SK-N-SH treated with all-trans-retinoic acid at 6 μM for 48 hours (cell line): ENCODE results near the gene RAB8B.

Experiments
- ATAC-seq: fragments of 200-7000 bp; cut with Tn5 transposase; 3 replicates; pipeline ENCODE4 v1.9.1; 2020; ENCODE audit warnings: mild to moderate bottlenecking, moderate library complexity
- BACH2 ChIP-seq: fragments of 250-450 bp; sonication (Bioruptor Pico); IDR thresholded peaks from 2 replicates; pipeline ENCODE4 v1.9.0; 2021; ENCODE audit warnings: mild to moderate bottlenecking, borderline replicate concordance
- CREB5 ChIP-seq: fragments of 250-450 bp; sonication (Bioruptor Pico); IDR thresholded peaks from 2 replicates; pipeline ENCODE4 v1.5.1; 2020; ENCODE audit warnings: low read depth, mild to moderate bottlenecking, moderate library complexity
- CSDC2 ChIP-seq: fragments of 250-450 bp; sonication (Bioruptor Pico); IDR thresholded peaks from 2 replicates; pipeline ENCODE4 v1.5.0; 2020; ENCODE audit warnings: mild to moderate bottlenecking, moderate library complexity
- CSRNP3 ChIP-seq: fragments of 250-450 bp; sonication (Bioruptor Pico); IDR thresholded peaks from 2 replicates; pipeline ENCODE4 v1.5.1; 2021; ENCODE audit warnings: mild to moderate bottlenecking, moderate library complexity
- ESRRG ChIP-seq: fragments of 250-450 bp; sonication (Bioruptor Pico); IDR thresholded peaks from 2 replicates; pipeline ENCODE4 v1.6.1; 2021; ENCODE audit warnings: mild to moderate bottlenecking
- GLIS3 ChIP-seq: fragments of 250-450 bp; sonication (Bioruptor Pico); IDR thresholded peaks from 2 replicates; pipeline ENCODE4 v1.5.0; 2020; ENCODE audit warnings: mild to moderate bottlenecking, moderate library complexity
- ISL1 ChIP-seq: fragments of 250-450 bp; sonication (Bioruptor Pico); IDR thresholded peaks from 2 replicates; pipeline ENCODE4 v2.1.2; 2022; ENCODE audit warnings: mild to moderate bottlenecking, moderate library complexity
- OSR1 ChIP-seq: fragments of 250-450 bp; sonication (Bioruptor Pico); IDR thresholded peaks from 2 replicates; pipeline ENCODE4 v1.8.0; 2022; ENCODE audit warnings: moderate library complexity, mild to moderate bottlenecking, inconsistent platforms
- PATZ1 ChIP-seq: fragments of 250-450 bp; sonication (Bioruptor Pico); IDR thresholded peaks from 2 replicates; pipeline ENCODE4 v1.8.0; 2020; ENCODE audit warnings: mild to moderate bottlenecking, moderate library complexity, borderline replicate concordance
- POU6F1 ChIP-seq: fragments of 250-450 bp; sonication (Bioruptor Pico); IDR thresholded peaks from 2 replicates; pipeline ENCODE4 v1.8.0; 2021; ENCODE audit warnings: low read depth, mild to moderate bottlenecking, moderate library complexity, borderline replicate concordance
- PPARA ChIP-seq: fragments of 250-450 bp; sonication (Bioruptor Pico); IDR thresholded peaks from 2 replicates; pipeline ENCODE4 v1.5.0; 2020; ENCODE audit warnings: mild to moderate bottlenecking, borderline replicate concordance
- RARB ChIP-seq: fragments of 250-450 bp; sonication (Bioruptor Pico); IDR thresholded peaks from 2 replicates; pipeline ENCODE4 v1.8.0; 2021; ENCODE audit warnings: mild to moderate bottlenecking, moderate library complexity
- SNAI2 ChIP-seq: fragments of 250-450 bp; sonication (Bioruptor Pico); IDR thresholded peaks from 2 replicates; pipeline ENCODE4 v1.5.0; 2020; ENCODE audit warnings: mild to moderate bottlenecking, moderate library complexity
- TCF4 ChIP-seq: fragments of 250-450 bp; sonication (Bioruptor Pico); IDR thresholded peaks from 2 replicates; pipeline ENCODE4 v1.8.0; 2021; ENCODE audit warnings: mild to moderate bottlenecking, moderate library complexity, borderline replicate concordance
- TOX ChIP-seq: fragments of 250-450 bp; sonication (Bioruptor Pico); IDR thresholded peaks from 2 replicates; pipeline ENCODE4 v1.8.0; 2021; ENCODE audit warnings: mild to moderate bottlenecking, moderate library complexity, borderline replicate concordance
- TSHZ2 ChIP-seq: fragments of 250-450 bp; sonication (Bioruptor Pico); IDR thresholded peaks from 2 replicates; pipeline ENCODE4 v1.5.0; 2020; ENCODE audit warnings: mild to moderate bottlenecking, moderate library complexity
- ZC3H10 ChIP-seq: fragments of 250-450 bp; sonication (Bioruptor Pico); IDR thresholded peaks from 2 replicates; pipeline ENCODE4 v1.5.1; 2021; ENCODE audit warnings: mild to moderate bottlenecking, moderate library complexity
- ZFP30 ChIP-seq: fragments of 450-650 bp; formaldehyde crosslinking; IDR thresholded peaks from 2 replicates; pipeline ENCODE4 v1.5.0; 2022; ENCODE audit warnings: mild to moderate bottlenecking, moderate library complexity
- ZNF565 ChIP-seq: fragments of 450-650 bp; formaldehyde crosslinking; conservative IDR thresholded peaks from 2 replicates; pipeline ENCODE4 v1.5.0; 2020; ENCODE audit warnings: low read depth, mild to moderate bottlenecking, moderate library complexity
- ZNF70 ChIP-seq: fragments of 450-650 bp; formaldehyde crosslinking; IDR thresholded peaks from 2 replicates; pipeline ENCODE4 v1.5.0; 2020; ENCODE audit warnings: mild to moderate bottlenecking, moderate library complexity
- ZNF8 ChIP-seq: fragments of 450-650 bp; formaldehyde crosslinking; IDR thresholded peaks from 2 replicates; pipeline ENCODE4 v1.5.0; 2020; ENCODE audit warnings: mild to moderate bottlenecking, moderate library complexity

RAB8B gene

GRCh38 chr15:63194302-63194701, 4.9 kb downstream of the RAB8B start:
- TF ChIP-seq CREB5 (CRISPR knock-in tag) (no peak), TCF4 (CRISPR knock-in tag) (no peak), ZFP30 (CRISPR knock-in tag) (no peak), TSHZ2 (CRISPR knock-in tag) (no peak), POU6F1 (CRISPR knock-in tag) (no peak), GLIS3 (no peak), BACH2 (CRISPR knock-in tag) (no peak), CSRNP3 (no peak), ZNF565 (CRISPR knock-in tag) (no peak), SNAI2 (CRISPR knock-in tag) (no peak), RARB (CRISPR knock-in tag) (no peak), ZNF8 (no peak), ISL1 (CRISPR knock-in tag) (no peak), ZNF70 (CRISPR knock-in tag) (no peak), PPARA (CRISPR knock-in tag) (no peak)
- TF ChIP-seq, all 23 proteins: peak for 0
- no peak for ATAC-seq

- no peak for ATAC-seq
- TF ChIP-seq CSRNP3 (no peak), ISL1 (CRISPR knock-in tag) (no peak), RARB (CRISPR knock-in tag) (no peak), ZNF8 (no peak), GLIS3 (no peak), TCF4 (CRISPR knock-in tag) (no peak), SNAI2 (CRISPR knock-in tag) (no peak), TOX (CRISPR knock-in tag) (no peak), BACH2 (CRISPR knock-in tag) (no peak), ZC3H10 (no peak), PATZ1 (no peak), ZFP30 (CRISPR knock-in tag) (no peak), OSR1 (CRISPR knock-in tag) (no peak), PPARA (CRISPR knock-in tag) (no peak), CSDC2 (CRISPR knock-in tag) (no peak), ZNF70 (CRISPR knock-in tag) (no peak), ZNF565 (CRISPR knock-in tag) (no peak), CREB5 (CRISPR knock-in tag) (no peak), ESRRG (CRISPR knock-in tag) (no peak)
These were observed 5.6 kb downstream of the RAB8B start for GRCh38 chr15:63194880-63195568.
